Measurements from ENCODE around the gene SLC16A3. TPM values are rescaled to one million over a fixed set of nuclear protein-coding genes. Genes with fewer than 3 reads are reported as not detected.

The SLC16A3 gene
- total and polyA plus RNA-seq, 9 of the 15 experiments (the other 6 are each of a cell fraction or from before 2014, with no cell fraction given) = 0.11 to 5.4 (median 1.2) TPM; not detected in 2

- TF ChIP-seq HMGN3 (IDR thresholded peaks at IDR 0.05; ENCODE audit: borderline replicate concordance, extremely low read depth, insufficient read length, low read depth, low read length) (no peak), SRSF1 (IDR thresholded peaks at IDR 0.05; ENCODE audit: low read depth, low read length) (no peak), ZNF707 (CRISPR knock-in tag; conservative IDR thresholded peaks at IDR 0.05) (no peak), L3MBTL2 (IDR thresholded peaks at IDR 0.05) (peak; percentile 32; the same call in 1 of the 2 replicates), ZNF785 (CRISPR knock-in tag; IDR thresholded peaks at IDR 0.05) (no peak), STAT6 (CRISPR knock-in tag; IDR thresholded peaks at IDR 0.05) (no peak), RB1 (IDR thresholded peaks at IDR 0.05; ENCODE audit: low read depth) (peak; percentile 39; the same call in 1 of the 2 replicates), HMG20B (CRISPR knock-in tag; IDR thresholded peaks at IDR 0.05) (no peak), CREM (IDR thresholded peaks at IDR 0.05; ENCODE audit: low read depth) (peak; percentile 34; the same call in 1 of the 2 replicates), ZNF232 (CRISPR knock-in tag; IDR thresholded peaks at IDR 0.05) (no peak), IRF9 (tag; IDR thresholded peaks at IDR 0.05) (no peak), HEY1 (CRISPR knock-in tag; IDR thresholded peaks at IDR 0.05; ENCODE audit: borderline replicate concordance) (no peak), PHF21A (IDR thresholded peaks at IDR 0.05; ENCODE audit: borderline replicate concordance, low read depth) (0 out of 2 replicates have a peak, but pooled peaks have one; percentile 21), PHF20 (IDR thresholded peaks at IDR 0.05; ENCODE audit: partially characterized antibody) (peak; percentile 14), ZSCAN29 (IDR thresholded peaks at IDR 0.05) (no peak), RNF2 (IDR thresholded peaks at IDR 0.05) (no peak; the same call in 1 of the 2 replicates), MXD1 (CRISPR knock-in tag; IDR thresholded peaks at IDR 0.05; ENCODE audit: borderline replicate concordance, poor library complexity, severe bottlenecking) (no peak), EP400 (IDR thresholded peaks at IDR 0.05) (0 out of 2 replicates have a peak, but pooled peaks have one; percentile 2), PHF8 (IDR thresholded peaks at IDR 0.05; ENCODE audit: borderline replicate concordance, low read length) (peak; percentile 52; the same call in 1 of the 2 replicates), TGIF2 (CRISPR knock-in tag; IDR thresholded peaks at IDR 0.05) (no peak), HINFP (tag; conservative IDR thresholded peaks at IDR 0.05; ENCODE audit: low read depth) (no peak)
Observed at GRCh38 chr17:82231562-82232321, 2.9 kb downstream of the SLC16A3 start (continued).
